Sciatic nerve (tissue), 2 donors: Measurements from ENCODE around the gene DENND2C. TPM values are rescaled to one million over a fixed set of nuclear protein-coding genes. Genes with fewer than 3 reads are reported as not detected.
"Not testable (repeated sequence)": the region's sequence is repeated elsewhere in the genome, so short reads cannot be mapped to it uniquely, and the experiment has no call there.

Experiments
- ATAC-seq: fragments of 200-7000 bp; cut with Tn5 transposase; one replicate; pipeline ENCODE4 v1.9.1; 2020; ENCODE audit warnings: mild to moderate bottlenecking, moderate library complexity
- DNase-seq: peaks from one replicate; pipeline ENCODE4 v3.0.0-alpha.2; 2020; ENCODE audit warnings: low spot score
- intact Hi-C: fragments of 100-400 bp; cut with DNase I; formaldehyde crosslinking; loops from one replicate; pipeline ENCODE4 v1.14.2; 2022
- total RNA-seq: library from RNA; stranded (reverse); fragmentation: NEBNext Ultra II Directional; extraction: Animal tissue kit (Norgen Biotek cat#: 25700); gene quantifications from one replicate; pipeline ENCODE4 v1.2.1, GENCODE V29; 2021
- donor health status: DM: no; HTN: no; CAD: no.
- donor health status: DM: no; HTN: no; CAD: no.

The DENND2C gene
- total RNA-seq, 1 donor from 2014 or later: 4.5 TPM

DNA sequence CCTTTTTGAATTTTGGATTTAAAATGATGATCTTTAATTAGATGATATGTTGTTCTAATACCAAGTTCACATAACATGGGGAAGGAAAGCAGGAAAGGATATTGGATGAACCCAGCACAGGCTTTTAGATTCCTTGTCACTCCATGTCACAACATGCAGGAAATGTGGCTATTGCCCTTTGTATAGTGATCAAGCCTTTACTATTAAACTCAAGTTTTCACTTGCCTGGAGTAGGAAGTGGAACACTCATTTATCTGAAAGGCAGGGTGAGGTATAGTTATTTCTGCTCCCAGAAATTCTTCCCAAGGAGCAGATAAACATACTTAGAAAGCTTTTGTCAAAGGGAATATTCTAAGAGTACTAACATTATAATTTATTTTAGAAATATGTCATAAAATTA is 51.2 kb downstream of the DENND2C start:
- intact Hi-C loops: no loop called here
- DNase-seq (no peak), ATAC-seq (no peak)

DNA sequence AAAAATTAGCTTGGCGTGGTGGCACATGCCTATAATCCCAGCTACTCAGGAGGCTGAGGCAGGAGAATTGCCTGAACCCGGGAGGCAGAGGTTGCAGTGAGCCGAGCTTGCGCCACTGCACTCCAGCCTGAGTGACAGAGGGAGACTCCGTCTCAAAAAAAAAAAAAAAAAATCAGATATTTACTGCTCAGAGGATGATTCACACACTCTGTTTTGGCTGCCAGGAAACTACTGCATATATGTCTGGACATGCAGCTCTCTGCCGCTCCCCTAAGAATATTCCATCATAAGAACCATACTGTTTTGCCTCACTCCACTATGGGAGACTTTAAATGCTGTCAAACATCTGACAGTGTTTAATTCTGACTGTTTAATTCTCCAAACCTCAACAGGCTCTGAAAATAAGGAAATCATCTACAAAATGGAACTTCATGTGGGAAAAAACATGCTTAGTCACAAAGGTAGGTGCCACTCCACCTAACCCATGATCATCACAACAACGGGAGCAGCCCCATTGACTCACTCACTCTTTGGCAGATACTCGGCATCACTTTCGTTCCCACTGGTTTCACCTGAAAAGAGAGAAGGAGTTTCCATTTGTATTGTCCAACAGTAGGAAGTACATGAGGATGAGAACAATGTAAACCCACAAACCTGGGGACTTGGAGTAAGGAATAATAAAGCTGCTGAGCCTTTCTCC is 59.2 kb downstream of the DENND2C start:
- no peak for ATAC-seq
- no peak for DNase-seq
- intact Hi-C loops: no loop called here

DNA sequence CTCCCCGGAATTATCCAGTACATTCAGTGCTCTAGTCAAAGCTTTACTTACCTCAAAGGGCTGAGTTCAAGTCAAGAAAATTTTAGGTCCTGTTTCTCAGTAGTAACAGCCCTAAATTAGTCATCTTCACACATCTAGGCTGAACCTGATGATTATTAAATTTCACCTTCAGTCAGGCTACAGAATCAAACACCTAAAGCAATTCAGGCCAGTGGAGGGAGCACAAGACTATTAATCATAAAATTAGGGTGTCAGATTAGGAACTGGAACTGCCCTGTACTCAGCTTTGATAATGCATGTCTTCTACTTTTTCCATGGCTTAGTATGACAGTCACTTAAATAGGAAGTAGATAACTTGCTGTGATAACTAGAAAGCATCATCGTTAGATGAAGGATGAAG is 60.0 kb downstream of the DENND2C start:
- intact Hi-C loops: no loop called here
- DNase-seq: no peak
- no peak for ATAC-seq

DNA sequence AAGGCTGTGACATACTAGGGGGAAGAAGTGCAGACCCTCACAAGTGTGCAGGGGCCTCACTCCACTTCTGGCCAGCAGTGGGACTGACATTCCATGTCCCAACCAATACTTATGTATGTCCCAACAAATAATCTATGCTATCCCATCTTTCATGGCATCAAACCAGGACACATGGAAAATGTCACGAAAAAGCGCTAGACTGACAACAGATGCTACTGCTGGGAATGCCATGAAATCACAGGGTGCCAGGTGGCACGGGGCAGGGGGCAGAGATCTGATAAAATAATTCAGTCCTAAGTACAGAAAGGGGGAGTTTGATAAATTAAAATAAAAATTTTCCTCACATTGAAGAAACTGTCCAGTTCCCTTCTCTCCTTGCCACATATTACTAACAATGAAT is 60.8 kb downstream of the DENND2C start:
- intact Hi-C loops: no loop called here
- ATAC-seq (no peak), DNase-seq (no peak)

DNA sequence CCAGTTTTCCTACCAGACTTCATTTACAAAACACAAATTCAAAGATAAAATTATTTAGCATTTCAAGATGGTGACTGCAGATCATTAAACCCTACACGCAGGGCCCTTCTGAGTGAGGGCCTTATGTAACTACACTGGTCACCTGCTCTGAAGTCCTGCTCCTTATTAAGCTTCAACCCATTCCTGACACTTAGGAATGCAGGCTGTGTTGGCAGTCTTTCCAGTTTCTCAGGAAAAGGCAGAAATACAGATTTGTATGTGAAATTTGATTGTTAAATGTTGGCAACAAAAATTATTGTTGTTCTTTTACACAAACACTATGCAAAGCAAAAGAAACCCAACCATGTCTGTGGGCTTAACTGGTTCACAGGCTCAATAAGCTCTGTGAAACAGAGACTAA is 62.6 kb downstream of the DENND2C start:
- no peak for DNase-seq
- ATAC-seq: no peak
- intact Hi-C loops: no loop called here

DNA sequence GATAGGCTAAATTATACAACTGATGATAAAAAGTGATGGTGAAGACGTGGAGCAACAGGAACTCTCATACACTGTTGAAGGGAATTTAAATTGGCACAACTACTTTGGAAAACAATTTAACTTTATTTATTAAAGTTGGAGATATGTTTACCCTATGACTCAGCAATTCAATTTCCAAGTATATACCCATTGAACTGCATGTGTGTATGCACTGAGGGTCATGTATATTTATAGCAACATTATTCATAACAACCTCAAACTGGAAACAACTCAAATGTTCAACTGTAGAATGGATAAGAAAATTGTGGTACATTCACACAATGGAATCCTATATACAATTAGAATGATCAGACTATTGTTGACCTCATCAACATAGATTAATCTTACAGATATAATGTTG is 71.9 kb downstream of the DENND2C start:
- ATAC-seq: no peak
- intact Hi-C loops: no loop called here
- DNase-seq: no peak

DNA sequence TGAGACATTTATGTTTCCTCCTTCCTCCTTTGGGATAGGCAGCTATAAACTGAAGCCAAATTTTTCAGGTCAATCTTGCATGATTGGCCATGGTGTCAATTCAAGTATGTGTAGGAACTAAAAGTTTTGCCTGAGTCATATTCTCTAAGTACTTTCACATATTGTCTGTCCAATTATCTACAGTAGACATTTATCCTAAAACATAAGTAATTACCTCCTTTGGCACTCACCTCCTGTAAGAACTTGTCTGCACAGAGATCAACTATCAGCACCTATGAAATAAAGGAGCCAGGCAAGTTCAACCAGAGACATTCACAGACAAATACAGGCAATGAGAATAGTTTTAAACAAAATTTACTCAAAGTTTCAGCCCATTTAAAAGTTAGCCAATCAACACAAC is 74.2 kb downstream of the DENND2C start:
- DNase-seq (no peak), ATAC-seq (no peak)
- intact Hi-C loops: no loop called here

DNA sequence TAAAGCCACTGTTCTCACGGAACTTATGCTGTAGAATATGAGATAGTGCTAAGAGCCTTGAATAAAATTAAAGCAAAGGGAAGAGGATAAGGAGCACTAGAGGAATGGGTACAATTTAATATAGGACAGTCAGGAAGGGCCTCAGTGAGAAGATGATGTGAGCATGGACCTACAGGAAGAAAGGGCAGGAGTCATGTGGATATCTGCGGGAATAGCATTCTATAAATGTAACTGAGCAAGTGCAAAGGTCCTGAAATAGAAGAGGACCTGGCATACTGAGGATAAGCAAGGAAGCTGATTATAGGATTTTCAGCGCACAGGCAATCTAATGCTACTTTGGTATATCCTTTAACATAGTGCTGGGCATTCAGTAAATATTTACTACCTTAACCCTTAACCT is 75.8 kb downstream of the DENND2C start:
- ATAC-seq: no peak
- intact Hi-C loops: no loop called here
- no peak for DNase-seq

DNA sequence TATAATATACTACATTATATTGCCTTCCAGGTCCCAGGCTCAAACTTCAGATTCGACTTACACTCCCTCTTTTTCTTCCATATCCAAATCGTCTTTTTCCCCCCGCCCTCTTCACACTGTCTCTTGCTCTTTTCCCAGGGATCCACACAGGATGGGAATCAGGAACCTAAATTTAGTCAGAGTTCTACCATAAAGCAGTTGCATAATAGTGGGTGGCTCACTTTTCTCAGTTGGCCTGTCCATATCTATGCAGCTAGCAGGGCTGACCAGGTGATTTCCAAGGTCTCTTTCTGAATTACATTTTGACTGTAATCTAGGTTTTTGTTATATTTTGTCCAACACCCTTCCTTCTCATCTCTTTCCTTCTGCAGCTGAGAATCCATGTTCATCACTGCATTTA is 80.7 kb downstream of the DENND2C start:
- no peak for ATAC-seq
- intact Hi-C loops: no loop called here
- DNase-seq: no peak

DNA sequence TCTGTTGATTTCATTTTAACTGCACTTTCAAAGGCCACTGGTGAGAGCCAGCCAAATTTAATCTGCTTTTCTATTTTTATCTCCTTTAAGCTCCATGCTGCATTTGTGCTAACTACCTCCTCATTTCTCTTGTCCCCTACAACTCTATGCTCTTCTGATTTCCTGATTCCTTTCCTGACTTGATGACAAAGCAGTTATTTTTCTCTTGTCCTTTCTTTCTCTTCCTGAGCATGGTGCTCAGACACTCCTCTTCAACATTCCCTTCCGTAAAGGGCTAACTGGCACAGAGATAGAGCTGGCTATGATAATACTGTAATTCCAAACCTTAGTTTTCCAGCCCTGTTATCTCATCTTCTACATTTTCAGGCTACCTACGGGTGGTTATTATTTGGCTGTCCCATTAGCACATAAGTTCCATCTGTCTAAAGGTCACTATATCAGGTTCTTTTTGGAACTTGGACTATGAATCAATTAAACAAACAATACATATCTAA is 81.6 kb downstream of the DENND2C start:
- ATAC-seq: no peak
- intact Hi-C loops: no loop called here

DNA sequence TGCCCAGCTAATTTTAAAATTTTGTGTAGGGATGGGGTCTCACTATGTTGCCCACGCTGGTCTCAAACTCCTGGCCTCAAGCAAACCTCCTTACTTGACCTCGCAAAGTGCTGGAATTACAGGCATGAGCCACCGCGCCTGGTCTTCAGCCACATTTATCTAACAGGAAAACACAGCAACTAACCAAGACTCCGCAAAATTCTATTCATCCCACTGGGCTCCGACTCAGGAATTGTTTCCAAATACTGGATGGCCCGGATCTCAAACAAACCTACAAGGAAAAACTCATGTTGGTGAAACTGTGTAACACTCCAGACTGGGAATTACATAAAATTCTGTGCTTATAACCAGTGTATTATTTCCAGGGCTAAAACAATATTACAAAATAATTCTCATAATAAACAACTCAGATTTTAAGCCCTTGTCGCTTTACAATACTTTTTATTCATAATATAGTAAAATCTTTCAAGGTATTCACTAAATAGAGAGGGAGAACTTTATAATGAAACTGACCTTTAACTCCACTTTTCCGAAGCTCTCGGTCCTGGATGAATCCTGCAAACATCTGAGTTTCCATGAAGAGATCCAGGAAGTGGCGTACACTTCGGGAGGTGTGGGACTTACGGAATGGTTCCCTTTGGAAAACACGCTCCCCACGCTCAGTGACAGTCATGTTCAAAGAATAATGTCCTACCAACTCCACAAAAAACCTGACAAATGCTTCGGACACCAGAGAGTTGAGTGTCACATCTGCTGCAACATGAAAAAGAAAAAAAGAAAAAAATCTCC is 82.5 kb downstream of the DENND2C start:
- DNase-seq (no peak), ATAC-seq (no peak)
- intact Hi-C loops: no loop called here

More for the DNA sequence above, 81.6 kb downstream of the DENND2C start:
- no peak for DNase-seq

DNA sequence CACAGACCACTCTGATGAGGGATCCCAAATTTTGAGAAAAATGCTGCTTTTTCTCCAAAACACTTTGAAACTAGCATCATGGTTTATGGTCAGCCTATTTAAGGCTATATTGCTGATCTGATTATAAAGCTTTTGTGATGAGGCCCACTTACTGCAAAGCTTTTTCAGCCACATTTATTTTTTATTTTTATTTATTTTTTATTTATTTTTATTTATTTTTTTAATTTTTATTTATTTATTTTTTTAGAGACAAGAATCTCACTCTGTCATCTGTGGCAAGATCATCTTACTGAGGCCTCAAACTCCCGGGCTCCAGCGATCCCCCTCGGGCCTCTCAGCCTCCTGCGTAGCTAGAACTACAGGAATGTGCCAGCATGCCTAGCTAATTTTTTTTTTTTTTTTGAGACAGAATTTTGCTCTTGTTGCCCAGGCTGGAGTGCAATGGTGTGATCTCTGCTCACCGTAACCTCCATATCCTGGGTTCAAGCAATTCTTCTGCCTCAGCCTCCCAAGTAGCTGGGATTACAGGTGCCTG is 83.3 kb downstream of the DENND2C start:
- intact Hi-C loops: no loop called here
- DNase-seq: no peak
- no peak for ATAC-seq

DNA sequence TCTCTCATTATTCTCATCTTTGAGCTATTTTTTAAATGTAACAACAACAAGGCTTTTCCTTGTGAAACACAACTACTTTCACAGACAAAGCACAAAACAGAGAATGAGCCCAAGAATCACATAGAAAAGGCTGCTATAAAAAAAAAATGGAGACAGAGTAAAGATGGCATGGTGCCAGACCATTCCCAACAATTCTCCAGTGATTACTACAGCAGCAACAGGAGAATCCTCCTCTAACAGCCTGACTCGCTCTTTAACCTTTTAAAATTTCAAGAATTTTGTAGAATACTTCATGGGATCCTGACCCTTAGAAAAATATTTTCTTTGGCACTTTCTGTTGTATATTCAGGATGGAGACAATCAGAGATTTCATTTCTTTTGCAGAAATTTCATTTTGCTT is 84.6 kb downstream of the DENND2C start:
- ATAC-seq (peak; percentile 16), DNase-seq (no peak)
- intact Hi-C loops: no loop called here

DNA sequence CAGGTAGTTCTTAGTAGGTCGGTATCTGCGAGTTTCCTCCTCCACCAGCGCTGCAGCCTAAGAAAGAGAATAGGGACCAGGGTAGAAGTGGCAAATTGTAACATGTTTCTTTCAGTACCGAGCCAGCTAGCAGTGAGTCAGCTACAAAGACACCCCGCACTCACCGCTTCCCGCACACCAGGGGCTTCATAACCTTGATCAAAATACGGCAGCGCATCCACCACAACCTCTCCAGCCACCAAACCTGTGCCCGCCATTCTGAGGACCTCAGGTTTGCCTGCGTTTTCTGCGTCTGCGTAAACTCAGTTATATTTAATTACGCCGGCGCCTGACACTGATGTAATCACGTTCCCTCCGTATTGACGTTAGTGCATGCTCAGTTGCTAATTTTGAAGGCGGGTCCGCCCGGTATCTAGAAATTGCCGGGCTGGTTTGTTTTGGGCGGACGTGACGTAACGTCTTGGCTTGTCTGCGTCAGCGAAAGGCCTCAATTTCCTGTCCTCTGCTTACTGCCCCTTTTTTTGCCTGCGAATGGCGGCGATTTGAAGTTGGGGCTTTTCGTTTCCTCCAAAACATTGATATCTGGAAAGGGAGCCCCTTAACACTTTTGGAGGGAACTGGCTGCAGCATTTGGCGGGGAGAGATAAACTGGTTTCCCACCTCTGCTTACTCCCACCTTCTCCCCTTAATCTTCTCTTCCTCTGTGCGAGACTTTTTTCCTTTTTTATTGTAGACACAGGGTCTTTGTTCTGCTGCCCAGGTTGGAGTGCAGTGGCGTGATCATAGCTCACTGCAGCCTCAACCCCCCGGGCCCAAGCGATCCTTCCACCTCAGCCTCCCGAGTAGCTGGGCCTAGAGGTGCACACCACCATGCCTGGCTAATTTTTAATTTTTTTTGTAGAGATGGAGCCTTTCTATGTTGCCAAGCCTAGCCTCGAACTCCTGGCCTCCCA is 88.2 kb downstream of the DENND2C start, which contains the start of gene BCAS2:
Gene BCAS2, minus strand, starts transcription at position 281 of the 953 bp plus-strand sequence. Its CDS starts 24 bp downstream, at position 257.
- peak; percentile 97 for DNase-seq
- ATAC-seq: peak; percentile 99
- intact Hi-C loops: no loop called here

DNA sequence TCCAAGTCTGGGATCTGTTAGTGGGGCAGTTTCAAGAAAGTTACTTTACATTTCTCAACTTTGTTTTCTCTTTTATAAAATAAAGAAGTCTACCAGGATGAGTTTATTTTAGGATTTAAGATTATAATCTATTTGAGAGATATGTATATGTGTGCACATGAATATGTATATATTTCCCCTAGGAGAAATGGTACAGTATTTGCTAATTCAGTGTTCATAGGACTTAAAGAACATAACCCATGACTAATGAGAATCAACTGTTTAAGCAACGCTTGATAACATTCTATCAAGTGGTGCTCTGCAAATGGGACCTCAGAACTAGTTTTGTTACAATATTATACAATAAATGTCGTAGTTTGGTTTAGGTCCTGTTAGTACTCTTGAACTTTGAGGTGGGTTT is 95.5 kb downstream of the DENND2C start:
- intact Hi-C loops: no loop called here
- ATAC-seq (no peak), DNase-seq (no peak)

DNA sequence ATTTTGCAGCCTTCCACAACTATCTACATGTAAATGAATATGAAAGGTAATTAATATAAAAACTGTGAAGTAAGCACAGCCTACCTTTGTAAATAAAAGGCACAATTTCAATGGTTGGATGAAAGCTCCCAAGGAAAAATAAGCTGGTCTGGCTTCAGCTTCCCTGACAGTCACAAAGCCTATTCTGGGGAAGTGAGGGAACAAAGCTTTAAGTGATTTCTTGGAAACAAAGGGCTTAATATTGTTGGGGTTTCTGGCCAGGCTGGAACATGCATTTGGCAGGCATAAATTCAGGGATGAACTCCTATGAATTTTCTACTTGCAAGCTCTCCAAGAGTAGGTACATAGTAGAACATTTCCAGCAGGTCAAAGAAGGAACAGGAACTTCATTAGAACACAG is 105.7 kb downstream of the DENND2C start:
- intact Hi-C loops: no loop called here
- no peak for ATAC-seq
- no peak for DNase-seq

DNA sequence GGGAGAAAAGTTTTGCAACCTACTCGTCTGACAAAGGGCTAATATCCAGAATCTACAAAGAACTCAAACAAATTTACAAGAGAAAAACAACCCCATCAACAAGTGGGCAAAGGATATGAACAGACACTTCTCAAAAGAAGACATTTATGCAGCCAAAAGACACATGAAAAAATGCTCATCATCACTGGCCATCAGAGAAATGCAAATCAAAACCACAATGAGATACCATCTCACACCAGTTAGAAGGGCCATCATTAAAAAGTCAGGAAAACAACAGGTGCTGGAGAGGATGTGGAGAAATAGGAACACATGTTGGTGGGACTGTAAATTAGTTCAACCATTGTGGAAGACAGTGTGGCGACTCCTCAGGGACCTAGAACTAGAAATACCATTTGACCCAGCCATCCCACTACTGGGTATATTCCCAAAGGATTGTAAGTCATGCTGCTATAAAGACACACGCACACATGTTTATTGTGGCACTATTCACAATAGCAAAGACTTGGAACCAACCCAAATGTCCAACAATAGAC is 106.8 kb downstream of the DENND2C start:
- DNase-seq, ATAC-seq, intact Hi-C loops: not testable (repeated sequence)

DNA sequence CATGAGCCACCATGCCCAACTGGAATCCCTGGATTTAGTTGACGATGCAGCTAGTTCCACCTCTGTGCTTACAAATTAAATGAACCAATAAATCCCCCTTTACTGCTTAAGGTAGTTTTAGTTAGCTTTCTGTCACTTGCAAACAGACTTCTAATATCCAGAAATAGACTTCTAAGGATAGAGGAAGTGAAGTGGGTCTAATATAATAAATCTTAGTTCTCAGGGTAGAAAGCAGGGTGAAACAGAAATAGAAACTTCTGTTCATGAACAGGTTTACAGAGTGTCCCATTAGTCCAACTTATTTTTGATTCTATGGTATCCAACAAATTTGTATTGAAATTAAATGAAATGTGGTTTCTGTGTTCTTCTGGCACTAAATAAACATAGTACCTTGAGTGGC is 108.5 kb downstream of the DENND2C start:
- no peak for DNase-seq
- intact Hi-C loops: no loop called here
- ATAC-seq: no peak

DNA sequence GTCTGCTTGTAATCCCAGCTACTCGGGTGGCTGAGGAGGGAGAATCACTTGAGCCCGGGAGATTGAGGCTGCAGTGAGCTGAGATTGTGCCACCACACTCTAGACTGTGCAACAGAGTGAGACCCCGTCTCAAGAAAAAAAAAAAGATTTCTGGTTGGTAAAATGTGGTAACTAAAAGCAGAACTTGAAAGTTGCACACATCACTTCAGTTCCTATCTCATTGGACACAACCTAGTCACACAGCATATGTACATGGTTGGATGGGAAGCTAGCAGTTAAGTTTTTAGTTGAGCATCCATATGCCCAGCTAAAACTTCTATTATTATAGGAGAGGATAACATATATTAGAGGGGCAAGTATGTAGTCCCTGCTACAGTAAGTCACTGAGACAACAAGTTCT is 110.5 kb downstream of the DENND2C start:
- intact Hi-C loops: no loop called here
- ATAC-seq (no peak), DNase-seq (no peak)
